Right atrium auricular region (tissue), 2 donors: Measurements from ENCODE around the gene ABHD2. TPM values are rescaled to one million over a fixed set of nuclear protein-coding genes. Genes with fewer than 3 reads are reported as not detected.
"Not testable (repeated sequence)": the region's sequence is repeated elsewhere in the genome, so short reads cannot be mapped to it uniquely, and the experiment has no call there.

Experiments
- DNase-seq: peaks from one replicate; pipeline ENCODE4 v3.0.0-alpha.2; 2019; ENCODE audit warnings: low spot score
- H3K27ac ChIP-seq, 2 donors: fragments of 200-600 bp; sonication (generic); 1 replicate in 1 of 2; 2 replicates in 1 of 2; pipeline ENCODE4 v1.5.1; 2016 to 2019
- H3K27me3 ChIP-seq, 2 donors: fragments of 200-600 bp; sonication (generic); one replicate each; pipeline versions ENCODE4 v1.5.1 to v1.6.0; 2017 to 2019
- H3K36me3 ChIP-seq: fragments of 200-600 bp; sonication (generic); one replicate; pipeline ENCODE4 v1.5.1; 2016
- H3K4me1 ChIP-seq, 2 donors: fragments of 200-600 bp; sonication (generic); one replicate each; pipeline versions ENCODE4 v1.5.1 to v1.6.0; 2017 to 2019
- H3K4me3 ChIP-seq, 2 donors: fragments of 200-600 bp; sonication (generic); 1 replicate in 1 of 2; 2 replicates in 1 of 2; pipeline ENCODE4 v1.5.1; 2017 to 2019; ENCODE audit warnings: mild to moderate bottlenecking in 1 of 2, moderate library complexity in 1 of 2
- H3K9me3 ChIP-seq, 2 donors: fragments of 200-600 bp; sonication (generic); one replicate each; pipeline ENCODE4 v1.5.1; 2019
- CTCF ChIP-seq, 2 donors: fragments of 200-600 bp; sonication (generic); IDR thresholded peaks; one replicate each; pipeline ENCODE4 v1.5.1; 2019; ENCODE audit warnings: antibody characterized with exemption in 2 of 2
- total RNA-seq, 2 donors: library from RNA; depleted of rRNA; stranded (reverse); fragments of >200 nt; gene quantifications; one replicate each; pipeline ENCODE4 v1.1.0, GENCODE V29; 2016

Gene ABHD2, protein sequence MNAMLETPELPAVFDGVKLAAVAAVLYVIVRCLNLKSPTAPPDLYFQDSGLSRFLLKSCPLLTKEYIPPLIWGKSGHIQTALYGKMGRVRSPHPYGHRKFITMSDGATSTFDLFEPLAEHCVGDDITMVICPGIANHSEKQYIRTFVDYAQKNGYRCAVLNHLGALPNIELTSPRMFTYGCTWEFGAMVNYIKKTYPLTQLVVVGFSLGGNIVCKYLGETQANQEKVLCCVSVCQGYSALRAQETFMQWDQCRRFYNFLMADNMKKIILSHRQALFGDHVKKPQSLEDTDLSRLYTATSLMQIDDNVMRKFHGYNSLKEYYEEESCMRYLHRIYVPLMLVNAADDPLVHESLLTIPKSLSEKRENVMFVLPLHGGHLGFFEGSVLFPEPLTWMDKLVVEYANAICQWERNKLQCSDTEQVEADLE
- 100 to 1,000 TPM; 115 to 118 TPM for total RNA-seq

DNA sequence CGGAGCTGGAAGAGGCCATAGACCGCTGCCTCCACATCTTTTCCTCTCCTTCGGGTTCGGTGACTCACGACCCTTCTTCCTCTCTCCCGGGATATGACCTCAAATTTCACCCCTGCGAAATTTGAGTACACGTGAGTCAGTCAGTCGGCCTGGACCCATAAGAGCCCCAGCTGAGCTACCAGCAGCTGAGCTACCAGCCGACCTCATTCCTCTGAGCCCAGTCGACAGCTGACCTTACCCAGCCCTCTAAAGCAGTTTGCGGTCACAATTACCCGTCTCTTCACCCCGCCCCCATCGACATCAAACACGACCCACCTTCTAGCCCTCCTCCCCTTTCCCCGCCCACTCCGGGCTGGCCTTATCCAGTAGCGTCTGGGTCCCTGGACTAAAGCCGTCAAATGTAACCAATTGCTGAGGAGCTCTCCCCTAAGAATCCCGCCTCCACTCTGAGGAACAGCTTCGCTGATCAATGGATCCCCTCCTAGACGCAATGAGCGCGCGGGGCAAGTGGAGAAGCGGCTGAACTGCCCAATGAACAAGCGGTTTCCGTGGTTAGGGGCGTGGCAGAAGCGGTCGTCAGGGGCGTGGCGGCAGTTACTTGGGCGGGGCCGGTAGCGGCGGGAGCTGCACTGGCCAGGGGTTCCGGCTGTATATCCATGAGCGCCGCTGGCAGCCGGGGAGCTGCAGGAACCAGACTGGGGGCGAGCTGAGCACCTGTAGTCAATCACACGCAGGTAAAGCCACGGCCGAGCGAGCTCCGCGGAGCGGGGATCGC lies at the start of gene ABHD2:
TSS of gene ABHD2 (plus strand) at position 627 of the 775 bp plus-strand sequence. CDS start 27,872 bp downstream, outside the sequence.
- H3K9me3 ChIP-seq = no peaks in the 10 kb centered on the region
- no peak for TF ChIP-seq CTCF (IDR thresholded peaks at IDR 0.05)
- no peaks in the 10 kb centered on the region for H3K36me3 ChIP-seq
- DNase-seq = peak; percentile 99
- peaks cover 0 to 56% of the 10 kb centered on the region in 2 donors for H3K4me1 ChIP-seq
- H3K27me3 ChIP-seq = no peaks in the 10 kb centered on the region
- peak within 1 kb of the TSS; percentile 72 to 83 for H3K4me3 ChIP-seq
- H3K27ac ChIP-seq = peak within 1 kb of the TSS; percentile 93 to 95

GRCh38 chr15:89039142-89039541 lies 49.1 kb upstream of the ABHD2 start:
- Histone ChIP-seq H3K27ac (no peak overlapping the region), H3K4me1 (no peaks in the 10 kb centered on the region), H3K36me3 (no peaks in the 10 kb centered on the region), H3K4me3 (no peak overlapping the region), H3K27me3 (no peaks in the 10 kb centered on the region), H3K9me3 (no peaks in the 10 kb centered on the region)
- no peak for DNase-seq
- no peak for TF ChIP-seq CTCF (IDR thresholded peaks at IDR 0.05)

DNA sequence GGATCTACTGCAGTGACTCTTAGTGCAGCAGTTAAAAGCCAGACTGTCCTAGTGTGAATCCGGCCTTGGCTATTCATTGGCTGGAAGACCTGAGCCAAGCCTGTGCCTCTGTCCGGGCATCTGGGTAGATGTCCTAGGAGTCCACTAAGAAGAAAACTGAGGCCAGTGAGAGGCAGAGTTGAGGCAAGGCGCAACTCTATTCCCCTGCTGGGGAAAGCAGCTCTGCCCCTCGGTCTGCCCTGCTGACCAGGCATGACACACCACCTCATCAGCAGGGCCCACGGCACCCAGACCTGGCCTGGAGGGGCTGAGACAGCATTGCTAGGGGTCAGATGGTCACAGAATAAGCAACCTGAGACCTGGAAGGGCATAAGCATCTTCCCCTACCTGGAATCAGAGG lies 46.7 kb upstream of the ABHD2 start:
- peak overlapping the region in 1 of 2 donors; percentile 8 for H3K27ac ChIP-seq
- no peak for TF ChIP-seq CTCF (IDR thresholded peaks at IDR 0.05)
- H3K9me3 ChIP-seq = no peaks in the 10 kb centered on the region
- H3K4me1 ChIP-seq = no peaks in the 10 kb centered on the region
- DNase-seq = no peak
- no peaks in the 10 kb centered on the region for H3K27me3 ChIP-seq
- H3K4me3 ChIP-seq = no peak overlapping the region
- H3K36me3 ChIP-seq = no peaks in the 10 kb centered on the region

GRCh38 chr15:89042387-89042786 lies 45.9 kb upstream of the ABHD2 start:
- Histone ChIP-seq H3K4me1 (no peaks in the 10 kb centered on the region), H3K27ac (no peak overlapping the region), H3K9me3 (no peaks in the 10 kb centered on the region), H3K27me3 (no peaks in the 10 kb centered on the region), H3K4me3 (no peak overlapping the region), H3K36me3 (no peaks in the 10 kb centered on the region)
- DNase-seq = no peak
- no peak for TF ChIP-seq CTCF (IDR thresholded peaks at IDR 0.05)

- H3K4me3 ChIP-seq = no peak overlapping the region
- no peak overlapping the region for H3K27ac ChIP-seq
- H3K27me3 ChIP-seq = no peaks in the 10 kb centered on the region
- no peaks in the 10 kb centered on the region for H3K4me1 ChIP-seq
- no peaks in the 10 kb centered on the region for H3K9me3 ChIP-seq
- TF ChIP-seq CTCF (IDR thresholded peaks at IDR 0.05) = no peak
- no peak for DNase-seq
- H3K36me3 ChIP-seq = no peaks in the 10 kb centered on the region
Observed at GRCh38 chr15:89043031-89044002, 44.9 kb upstream of the ABHD2 start.

- DNase-seq, H3K4me1 ChIP-seq, H3K36me3 ChIP-seq, H3K4me3 ChIP-seq, H3K27me3 ChIP-seq, H3K9me3 ChIP-seq, H3K27ac ChIP-seq: not testable (repeated sequence)
Observed at GRCh38 chr15:89049016-89049666, 39.1 kb upstream of the ABHD2 start.
